GM23338 (cell line): ENCODE results near the gene CKLF.

Source experiments
- JUNB ChIP-seq: IDR thresholded peaks from one replicate; pipeline ENCODE4 v1.6.1; 2016; ENCODE audit warnings: antibody characterized with exemption; ENCODE audit not compliant: unreplicated experiment
- TF ChIP-seq, protein P1 (sequence below), 2 experiments: fragments of 200-600 bp in 1 of 2; sonication (generic) in 1 of 2; conservative IDR thresholded peaks; 2 replicates each; pipeline versions ENCODE4 v1.5.1 to v1.6.1; 2016 to 2017; ENCODE audit warnings: antibody characterized with exemption in 2 of 2, low read depth in 2 of 2, mild to moderate bottlenecking in 2 of 2, moderate library complexity in 1 of 2

DNA sequence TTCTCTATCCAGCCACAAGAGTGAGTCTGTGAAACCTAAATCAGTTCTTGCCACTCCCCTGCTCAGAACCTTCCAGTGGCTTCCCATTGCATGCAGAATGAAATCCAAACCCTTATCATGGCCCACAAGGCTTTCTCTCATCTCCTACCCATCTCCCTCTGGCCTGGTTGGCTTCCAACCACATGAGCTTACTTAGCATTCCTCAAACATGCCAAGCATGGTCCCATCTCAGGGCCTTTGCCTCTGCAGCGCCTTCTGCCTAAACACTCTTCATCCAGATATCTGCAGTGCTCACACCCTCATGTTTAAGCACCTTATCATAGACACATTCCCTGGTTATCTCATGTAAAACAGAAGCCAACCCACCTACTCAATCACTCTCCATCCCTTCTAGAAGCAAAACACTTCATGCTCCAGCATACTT lies 18.0 kb upstream of the CKLF start:
- TF ChIP-seq, protein P1, sequence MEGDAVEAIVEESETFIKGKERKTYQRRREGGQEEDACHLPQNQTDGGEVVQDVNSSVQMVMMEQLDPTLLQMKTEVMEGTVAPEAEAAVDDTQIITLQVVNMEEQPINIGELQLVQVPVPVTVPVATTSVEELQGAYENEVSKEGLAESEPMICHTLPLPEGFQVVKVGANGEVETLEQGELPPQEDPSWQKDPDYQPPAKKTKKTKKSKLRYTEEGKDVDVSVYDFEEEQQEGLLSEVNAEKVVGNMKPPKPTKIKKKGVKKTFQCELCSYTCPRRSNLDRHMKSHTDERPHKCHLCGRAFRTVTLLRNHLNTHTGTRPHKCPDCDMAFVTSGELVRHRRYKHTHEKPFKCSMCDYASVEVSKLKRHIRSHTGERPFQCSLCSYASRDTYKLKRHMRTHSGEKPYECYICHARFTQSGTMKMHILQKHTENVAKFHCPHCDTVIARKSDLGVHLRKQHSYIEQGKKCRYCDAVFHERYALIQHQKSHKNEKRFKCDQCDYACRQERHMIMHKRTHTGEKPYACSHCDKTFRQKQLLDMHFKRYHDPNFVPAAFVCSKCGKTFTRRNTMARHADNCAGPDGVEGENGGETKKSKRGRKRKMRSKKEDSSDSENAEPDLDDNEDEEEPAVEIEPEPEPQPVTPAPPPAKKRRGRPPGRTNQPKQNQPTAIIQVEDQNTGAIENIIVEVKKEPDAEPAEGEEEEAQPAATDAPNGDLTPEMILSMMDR (conservative IDR thresholded peaks at IDR 0.05; ENCODE audit: low read depth in 2 of 2), result no peak
- no peak for TF ChIP-seq JUNB
